Stimulated activated CD4-positive, alpha-beta T cell treated with anti-CD3 and anti-CD28 coated beads, Interleukin-4, amount 100 ng/mL, for 4 hours (primary cell): ENCODE measurements around the gene GSTT4.
"Not testable (repeated sequence)": the region's sequence is repeated elsewhere in the genome, so short reads cannot be mapped to it uniquely, and the experiment has no call there.

Experiments
- DNase-seq, 2 experiments: peaks; one replicate each; pipeline ENCODE4 v3.0.0-alpha.2; 2020

The GSTT4 gene

DNA sequence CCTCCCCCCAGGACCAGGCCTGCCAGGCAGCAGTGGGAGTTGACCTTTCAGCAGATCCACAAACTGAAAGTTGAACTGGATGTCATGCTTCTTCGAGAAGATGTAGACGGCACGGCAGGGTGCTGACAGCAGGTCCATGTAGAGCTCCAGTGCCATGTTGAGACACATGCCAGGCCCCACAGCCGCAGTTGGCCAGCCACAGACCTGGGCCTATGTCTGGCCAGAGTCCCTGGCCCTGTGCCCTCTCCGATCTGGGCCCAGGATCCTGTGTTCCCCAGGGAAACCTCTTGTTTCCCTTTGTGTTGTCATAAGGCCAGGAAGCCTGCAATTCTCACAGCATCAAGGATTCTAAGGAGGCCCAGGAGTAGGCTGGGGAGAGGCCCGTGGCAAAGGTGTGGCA is at the start of gene GSTT4:
Gene GSTT4 (minus strand): TSS at position 253 of the 400 bp plus-strand sequence. CDS start 97 bp downstream, at position 156.
- DNase-seq: no peak

- no peak for DNase-seq
Measured at GRCh38 chr22:24054356-24054755, 49.1 kb upstream of the GSTT4 start.

DNA sequence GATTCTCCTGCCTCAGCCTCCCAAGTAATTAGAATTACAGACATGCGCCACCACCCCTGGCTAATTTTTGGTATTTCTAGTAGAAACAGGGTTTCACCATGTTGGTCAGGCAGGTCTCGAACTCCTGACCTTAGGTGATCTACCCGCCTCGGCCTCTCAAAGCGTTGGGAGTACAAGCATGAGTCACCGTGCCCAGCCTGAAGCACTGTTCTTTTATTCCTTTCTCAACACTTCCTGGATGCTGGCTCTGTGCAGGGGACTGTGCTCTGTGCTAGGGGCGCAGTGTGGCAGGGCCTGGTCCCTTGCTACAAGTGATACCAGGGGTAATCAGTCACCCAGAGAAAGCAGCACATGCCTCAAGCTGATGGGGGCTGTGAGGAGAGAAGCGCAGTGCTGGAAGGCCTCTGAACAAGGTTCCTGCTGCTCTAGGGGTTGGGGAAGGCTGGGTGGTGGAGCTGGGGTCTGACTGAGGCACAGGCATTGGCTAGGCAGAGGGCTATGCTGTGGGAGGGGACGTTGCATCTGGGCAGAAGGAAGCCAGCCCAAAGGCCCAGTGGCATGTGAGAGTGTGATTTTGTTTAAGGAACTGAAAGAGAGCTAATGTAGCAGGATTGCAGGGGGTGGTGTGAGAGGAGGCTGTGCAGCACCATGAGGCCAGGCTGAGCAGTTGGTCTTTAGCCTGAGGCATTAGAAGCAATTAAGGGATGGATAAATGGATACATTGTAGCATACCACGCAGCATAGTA is 48.4 kb upstream of the GSTT4 start:
- DNase-seq: no peak

GRCh38 chr22:24051568-24051967 is 46.3 kb upstream of the GSTT4 start:
- DNase-seq: no peak

DNA sequence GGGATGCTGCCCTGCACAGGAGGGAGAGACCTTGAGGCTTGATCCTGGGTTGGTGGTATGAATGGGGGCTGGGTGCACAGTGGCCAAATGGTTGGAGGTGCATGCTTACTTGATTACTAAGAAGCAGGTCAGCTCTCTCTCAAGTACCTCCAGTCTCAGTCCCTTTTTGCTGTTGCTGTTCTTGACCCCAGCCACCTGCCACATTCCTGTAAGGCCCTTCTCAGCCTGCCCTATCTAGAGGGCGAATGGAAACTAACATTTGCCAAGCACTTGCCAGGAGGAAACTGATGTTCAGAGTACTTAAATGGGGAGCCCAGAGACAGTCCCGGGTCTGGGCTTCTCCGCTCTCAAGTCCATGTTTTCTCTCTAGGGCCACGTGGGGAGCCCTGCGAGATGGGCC is 45.8 kb upstream of the GSTT4 start:
- no peak for DNase-seq

DNA sequence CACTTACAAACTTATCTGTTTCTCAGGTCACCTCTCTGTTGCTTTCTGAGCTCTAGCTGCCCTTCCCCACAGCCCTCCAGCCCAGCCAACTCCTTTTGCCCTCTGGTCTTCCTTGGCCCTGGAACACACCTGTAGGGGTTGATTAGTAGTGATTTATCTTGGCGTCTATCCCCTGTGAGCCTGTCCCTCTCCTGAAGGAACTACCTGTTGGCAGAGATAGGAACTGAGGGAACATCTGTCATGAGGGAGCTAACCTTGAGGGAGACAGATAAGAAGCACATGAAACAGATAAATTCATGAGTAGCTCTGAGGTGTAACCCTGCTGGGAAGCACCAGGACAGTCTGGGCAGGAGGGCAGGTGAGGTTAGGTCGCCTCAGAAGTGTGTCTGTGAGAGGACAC is 44.7 kb upstream of the GSTT4 start:
- no peak for DNase-seq

DNA sequence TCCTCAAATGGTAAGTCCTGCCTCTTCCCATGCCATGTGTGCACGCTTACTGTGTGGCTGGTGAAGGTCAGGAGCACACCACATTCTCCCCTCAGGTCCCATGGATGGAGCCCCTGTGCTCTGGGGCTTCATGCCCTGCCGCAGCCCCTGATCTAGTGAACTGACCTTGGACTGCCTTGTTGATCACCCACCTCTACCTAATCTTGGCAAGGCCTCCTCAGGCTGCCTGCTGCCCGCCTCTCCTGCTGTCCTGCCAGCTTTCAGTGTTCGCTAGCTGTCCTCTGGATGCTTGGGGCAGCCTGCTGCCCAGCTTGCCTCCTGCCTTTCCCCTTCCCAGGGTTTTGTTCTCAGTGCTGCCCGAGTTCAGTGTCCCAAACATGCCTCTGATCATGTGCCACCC is 44.0 kb upstream of the GSTT4 start:
- no peak for DNase-seq

- DNase-seq: no peak
Measured at GRCh38 chr22:24046024-24046423, 40.8 kb upstream of the GSTT4 start.

DNA sequence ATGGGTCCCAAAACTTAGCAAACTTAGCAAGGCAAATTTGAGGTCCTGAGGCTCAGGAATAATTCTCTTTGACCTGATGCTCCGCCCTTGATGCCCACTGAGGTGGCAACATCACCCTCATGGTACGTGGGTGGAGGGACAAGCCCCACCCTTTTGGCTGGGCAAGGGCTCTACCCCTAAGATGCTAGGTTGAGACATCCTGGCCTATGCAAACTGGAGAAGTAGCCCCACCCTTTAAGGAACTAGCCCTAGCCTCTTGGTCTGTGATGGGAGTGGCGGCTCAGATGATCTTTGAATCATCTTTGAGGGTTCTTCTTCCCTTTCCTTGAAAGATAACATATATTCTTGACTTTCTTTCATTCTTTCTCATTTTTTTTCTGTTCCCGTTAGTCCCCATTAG is 38.7 kb upstream of the GSTT4 start:
- no peak for DNase-seq

GRCh38 chr22:24043465-24043864 is 38.2 kb upstream of the GSTT4 start:
- DNase-seq: not testable (repeated sequence)

DNA sequence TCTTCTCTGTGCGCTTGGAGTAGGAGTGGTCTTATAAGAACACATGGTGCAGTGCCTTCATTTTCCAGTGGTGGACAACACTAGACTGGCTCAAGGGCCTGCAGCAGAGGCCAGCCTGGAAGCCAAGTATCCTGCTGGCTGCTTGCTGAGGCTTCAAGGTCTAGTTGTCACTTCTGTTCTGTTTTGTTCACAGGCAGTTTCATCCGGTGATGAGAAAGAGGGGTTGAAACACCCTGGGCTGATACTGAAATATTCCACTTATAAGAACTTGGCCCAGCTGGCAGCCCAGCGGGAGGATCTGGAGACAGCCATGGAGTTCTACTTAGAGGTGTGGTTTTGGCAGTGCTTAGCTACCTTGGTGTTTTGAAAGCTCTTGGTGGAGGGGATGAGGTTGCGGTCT is 35.7 kb upstream of the GSTT4 start:
- no peak for DNase-seq

- DNase-seq: no peak
Measured at GRCh38 chr22:24039046-24039445, 33.8 kb upstream of the GSTT4 start.

DNA sequence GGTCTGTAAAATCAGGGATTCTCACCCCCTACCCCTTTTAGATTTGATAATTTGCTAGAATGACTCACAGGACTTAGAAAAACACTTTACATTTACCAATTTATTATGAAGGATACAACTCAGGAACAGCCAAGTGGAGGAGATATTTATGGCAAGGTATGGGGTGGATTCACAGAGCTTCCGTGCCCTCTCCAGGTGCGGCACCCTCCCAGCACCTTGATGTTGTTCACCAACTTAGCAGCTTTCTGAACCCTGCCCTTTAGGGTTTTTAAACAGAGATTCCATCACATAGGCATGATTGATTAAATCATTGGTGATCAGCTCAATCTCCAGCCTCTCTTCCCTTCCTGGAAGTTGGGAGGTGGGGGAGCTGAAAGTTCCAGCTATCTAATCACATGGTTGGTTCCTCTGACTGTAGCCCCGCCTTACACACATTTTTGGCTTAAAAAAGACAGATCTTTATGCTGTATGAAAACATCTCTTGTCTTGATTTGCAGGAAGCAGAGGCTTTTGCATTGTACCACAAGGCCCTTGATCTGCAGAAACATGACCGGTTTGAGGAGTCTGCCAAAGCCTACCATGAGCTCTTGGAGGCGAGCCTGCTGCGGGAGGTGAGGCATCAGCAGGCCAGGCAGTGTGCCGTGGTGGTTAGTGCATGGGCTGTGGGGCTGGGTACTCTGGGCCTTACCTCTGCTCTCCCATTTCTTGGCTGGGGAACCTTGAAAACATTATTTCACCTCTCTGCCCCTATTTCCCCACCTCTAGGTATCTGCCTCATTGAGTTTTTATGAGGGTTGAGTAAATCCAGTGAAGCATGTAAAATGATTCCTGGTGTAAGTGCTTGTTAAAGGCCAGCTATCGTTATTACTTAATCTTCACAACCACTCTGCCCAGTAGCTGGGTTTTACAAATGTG is 32.9 kb upstream of the GSTT4 start:
- DNase-seq: no peak

DNA sequence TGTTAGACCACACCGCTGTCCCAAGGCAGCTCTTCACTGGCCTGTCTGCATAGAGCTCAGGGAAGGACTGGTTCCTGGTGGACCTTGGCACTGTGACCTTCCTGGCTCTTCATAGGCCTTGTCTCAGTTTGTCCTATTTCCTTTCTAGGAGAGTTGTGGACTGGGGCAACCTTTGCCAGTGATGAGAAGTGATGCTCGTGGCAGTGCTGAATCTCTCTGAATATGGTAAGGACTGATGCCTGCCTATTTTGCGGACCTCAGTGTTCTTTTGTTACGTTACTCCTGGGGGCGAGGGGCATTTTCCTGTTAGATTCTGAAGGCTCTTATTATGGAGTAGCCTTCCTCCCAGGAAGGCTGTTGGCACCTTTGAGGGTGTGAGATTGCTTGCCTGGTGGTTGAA is 30.0 kb upstream of the GSTT4 start:
- no peak for DNase-seq

DNA sequence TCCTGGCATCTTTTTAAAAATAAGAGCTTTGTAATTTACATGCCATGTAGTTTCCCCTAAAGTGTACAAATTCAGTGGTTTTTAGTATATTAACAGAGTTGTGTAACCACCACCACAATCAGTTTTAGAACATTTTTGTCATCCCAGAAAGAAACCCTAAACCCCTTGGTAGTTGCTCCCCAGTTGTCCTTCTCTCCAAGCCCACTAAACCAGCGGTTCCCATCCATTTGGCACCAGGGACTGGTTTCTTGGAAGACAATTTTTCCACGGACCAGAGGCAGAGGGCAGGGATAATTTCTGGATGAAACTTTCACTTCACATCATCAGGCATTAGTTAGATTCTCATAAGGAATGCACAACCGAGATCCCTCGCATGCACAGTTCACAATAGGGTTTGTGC is 28.5 kb upstream of the GSTT4 start:
- DNase-seq: no peak

DNA sequence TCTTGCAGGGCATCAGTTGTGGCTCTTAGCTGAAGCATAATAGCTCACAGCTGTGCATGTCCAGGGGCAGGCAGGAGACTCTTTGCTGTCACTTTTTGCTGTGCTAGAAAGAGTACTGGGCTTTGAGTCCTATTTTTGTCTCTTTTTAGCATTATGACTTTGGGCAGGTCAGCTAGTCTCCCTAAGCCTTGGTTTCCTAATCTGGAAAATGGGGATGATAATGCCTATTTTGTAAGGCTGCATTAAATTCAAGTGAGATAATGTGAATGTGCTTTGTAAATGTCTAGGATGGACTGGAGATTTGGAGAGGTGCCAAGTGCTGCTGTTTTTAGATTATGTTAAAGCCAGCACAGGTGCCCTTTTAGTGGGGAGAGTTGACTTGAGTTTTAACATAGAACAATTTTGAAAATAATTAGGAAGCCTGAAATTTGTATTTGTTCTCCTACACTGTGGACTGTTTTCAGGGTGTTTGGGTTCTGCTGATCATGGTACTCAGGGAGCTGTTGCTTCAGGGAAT is 25.0 kb upstream of the GSTT4 start:
- DNase-seq: no peak

GRCh38 chr22:24029304-24029703 is 24.1 kb upstream of the GSTT4 start:
- no peak for DNase-seq

DNA sequence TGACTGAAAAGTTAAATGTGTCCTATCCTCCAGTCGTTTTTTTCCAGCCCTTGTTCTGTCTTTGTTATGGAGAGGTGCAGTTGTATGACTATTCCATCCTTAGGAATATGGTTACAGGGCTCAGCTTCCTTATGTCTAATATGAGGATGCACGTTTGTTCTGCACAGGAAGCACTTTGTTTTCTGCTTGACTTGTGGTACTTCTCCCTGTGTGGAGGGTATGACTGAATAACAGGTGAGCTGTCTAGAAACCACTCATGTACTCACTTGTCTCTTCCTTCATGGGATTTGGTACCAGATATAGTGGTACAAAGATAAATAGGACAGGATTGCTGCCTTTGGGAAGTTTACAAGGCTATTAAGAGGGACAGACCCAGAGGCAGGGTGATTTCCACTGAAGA is 23.3 kb upstream of the GSTT4 start:
- DNase-seq: no peak

DNA sequence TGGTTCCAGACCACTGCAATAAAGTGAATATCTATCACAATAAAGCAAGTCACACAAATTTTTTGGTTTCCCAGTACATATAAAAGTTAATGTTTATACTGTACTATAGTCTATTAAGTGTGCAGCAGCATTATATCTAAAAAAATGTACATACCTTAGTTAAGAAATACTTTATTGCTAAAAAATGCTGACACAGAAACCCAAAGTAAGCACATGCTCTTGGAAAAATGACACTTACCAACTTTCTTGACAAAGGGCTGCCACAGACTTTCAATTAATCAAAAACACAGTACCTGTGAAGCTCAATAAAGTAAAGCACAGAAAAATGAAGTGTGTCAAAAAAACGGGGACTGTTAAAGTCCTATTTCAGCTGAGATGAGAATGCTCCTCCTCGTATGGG is 22.7 kb upstream of the GSTT4 start:
- DNase-seq: no peak

GRCh38 chr22:24027389-24027975 is 22.2 kb upstream of the GSTT4 start:
- no peak for DNase-seq

DNA sequence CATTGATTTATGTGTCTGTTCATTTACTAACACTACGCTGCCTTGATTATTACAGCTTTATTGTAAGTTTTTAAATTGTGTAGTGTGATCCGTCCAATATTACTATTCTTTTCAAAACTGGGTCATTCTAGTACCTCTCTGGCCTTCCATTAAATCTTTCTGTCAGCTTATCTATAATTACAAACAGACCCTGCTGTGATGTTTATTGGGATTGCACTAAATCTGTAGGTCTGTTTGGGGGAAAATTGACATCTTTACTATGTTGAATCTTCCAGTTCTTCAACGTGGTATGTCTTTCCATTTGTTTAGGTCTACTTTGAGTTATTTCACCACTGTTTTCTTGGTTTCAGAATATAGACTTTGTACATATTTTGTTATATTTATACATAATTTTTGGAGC is 21.5 kb upstream of the GSTT4 start:
- no peak for DNase-seq

DNA sequence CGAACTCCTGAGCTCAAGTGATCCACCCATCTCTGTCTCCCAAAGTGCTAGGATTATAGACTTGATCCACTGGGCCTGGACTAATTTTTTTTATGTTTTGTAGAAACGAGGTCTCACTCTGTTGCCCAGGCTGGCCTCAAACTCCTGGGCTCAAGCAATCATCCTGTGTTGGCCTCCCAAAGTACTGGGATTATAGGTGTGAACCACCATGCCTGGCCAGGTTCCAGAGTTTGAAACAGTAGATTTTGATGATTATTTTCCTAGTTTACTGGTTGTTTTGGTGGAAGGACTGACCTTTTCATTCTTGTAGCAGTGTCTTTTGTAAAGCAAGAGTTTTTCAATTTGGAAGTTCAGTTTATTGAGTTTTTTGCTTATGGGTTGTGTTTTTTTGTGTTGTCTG is 20.8 kb upstream of the GSTT4 start:
- DNase-seq: no peak

DNA sequence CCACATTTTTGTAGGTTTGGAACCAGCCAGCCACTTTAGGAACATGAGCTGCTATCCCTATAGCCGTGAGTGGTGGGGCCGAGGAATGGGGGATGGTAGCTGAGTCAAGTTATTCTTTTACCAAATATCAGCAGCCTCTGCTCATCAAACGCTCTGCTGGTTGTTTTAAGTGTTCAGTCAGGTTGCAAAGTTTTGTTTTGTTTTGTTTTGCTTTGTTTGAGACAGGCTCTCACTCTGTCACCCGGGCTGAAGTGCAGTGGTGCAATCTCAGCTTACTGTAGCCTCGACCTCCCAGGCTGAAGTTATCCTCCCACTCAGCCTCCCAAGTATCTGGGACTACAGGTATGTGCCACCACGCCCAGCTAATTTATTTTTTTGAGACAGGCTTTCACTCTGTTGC is 20.2 kb upstream of the GSTT4 start:
- DNase-seq: no peak

DNA sequence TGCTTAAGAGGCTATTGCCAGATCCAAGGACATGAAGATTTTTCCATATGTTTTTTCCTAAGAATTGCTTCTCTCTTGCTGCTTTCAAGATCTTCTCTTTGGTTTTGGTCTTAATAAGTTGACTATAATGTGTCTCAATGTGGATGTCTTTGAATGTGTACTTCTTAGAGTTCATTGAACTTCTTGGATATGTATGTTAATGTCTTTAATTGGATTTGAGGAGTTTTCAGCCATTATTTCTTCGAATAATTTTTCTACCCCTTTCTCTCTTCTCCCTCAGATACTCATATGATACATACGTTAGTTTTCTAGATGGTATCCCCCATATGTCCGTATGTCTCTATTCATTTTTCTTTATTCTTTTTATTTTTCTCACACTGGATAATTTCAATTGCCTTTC is 19.1 kb upstream of the GSTT4 start:
- no peak for DNase-seq
